Keratinocyte (primary cell): Measurements from ENCODE around the gene OOSP4A.

Experiments
- EZH2 ChIP-seq: IDR thresholded peaks from one replicate; pipeline ENCODE4 v1.6.1; 2012; ENCODE audit warnings: inconsistent platforms, mild to moderate bottlenecking, low read length, moderate library complexity
- TF ChIP-seq, protein P1 (sequence below), 3 experiments: IDR thresholded peaks in 1 of 3; conservative IDR thresholded peaks in 1 of 3; optimal IDR thresholded peaks in 1 of 3; 2 replicates in 2 of 3; 3 replicates in 1 of 3; pipeline versions ENCODE3 to v1.5.1; 2011; ENCODE audit warnings: low read length in 3 of 3, mild to moderate bottlenecking in 3 of 3, moderate library complexity in 2 of 3, control low read depth in 1 of 3, inconsistent platforms in 1 of 3; ENCODE audit not compliant: insufficient read depth in 2 of 3; ENCODE audit errors: extremely low read depth in 1 of 3

DNA sequence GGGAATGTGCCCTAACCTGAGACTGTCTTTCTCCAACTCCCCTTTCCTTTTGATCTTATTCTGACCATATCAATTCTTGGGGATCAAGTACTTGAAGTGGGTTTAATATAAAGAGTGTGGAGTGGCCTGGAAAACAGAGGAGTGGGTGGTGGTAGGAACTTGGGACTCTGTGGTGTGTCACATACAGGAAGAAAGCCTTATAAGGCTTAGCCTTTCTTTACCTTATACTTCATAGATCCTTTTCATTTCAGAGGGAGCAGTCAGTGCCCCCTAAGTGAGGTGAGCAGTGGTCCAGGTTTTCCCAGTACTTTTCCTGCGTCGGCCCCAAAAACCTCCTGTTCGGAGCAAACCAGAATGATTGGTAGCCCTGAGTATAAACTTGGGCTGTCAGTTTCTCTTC lies 25.1 kb upstream of the OOSP4A start:
- TF ChIP-seq, protein P1, sequence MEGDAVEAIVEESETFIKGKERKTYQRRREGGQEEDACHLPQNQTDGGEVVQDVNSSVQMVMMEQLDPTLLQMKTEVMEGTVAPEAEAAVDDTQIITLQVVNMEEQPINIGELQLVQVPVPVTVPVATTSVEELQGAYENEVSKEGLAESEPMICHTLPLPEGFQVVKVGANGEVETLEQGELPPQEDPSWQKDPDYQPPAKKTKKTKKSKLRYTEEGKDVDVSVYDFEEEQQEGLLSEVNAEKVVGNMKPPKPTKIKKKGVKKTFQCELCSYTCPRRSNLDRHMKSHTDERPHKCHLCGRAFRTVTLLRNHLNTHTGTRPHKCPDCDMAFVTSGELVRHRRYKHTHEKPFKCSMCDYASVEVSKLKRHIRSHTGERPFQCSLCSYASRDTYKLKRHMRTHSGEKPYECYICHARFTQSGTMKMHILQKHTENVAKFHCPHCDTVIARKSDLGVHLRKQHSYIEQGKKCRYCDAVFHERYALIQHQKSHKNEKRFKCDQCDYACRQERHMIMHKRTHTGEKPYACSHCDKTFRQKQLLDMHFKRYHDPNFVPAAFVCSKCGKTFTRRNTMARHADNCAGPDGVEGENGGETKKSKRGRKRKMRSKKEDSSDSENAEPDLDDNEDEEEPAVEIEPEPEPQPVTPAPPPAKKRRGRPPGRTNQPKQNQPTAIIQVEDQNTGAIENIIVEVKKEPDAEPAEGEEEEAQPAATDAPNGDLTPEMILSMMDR (optimal IDR thresholded peaks at IDR 0.05 in 1 of 3, IDR thresholded peaks at IDR 0.05 in 1 of 3, conservative IDR thresholded peaks at IDR 0.05 in 1 of 3; ENCODE audit: extremely low read depth in 1 of 3, insufficient read depth in 2 of 3, low read length in 3 of 3), result no peak
- TF ChIP-seq EZH2, result no peak
